Measurements from ENCODE around the gene YWHAH.

YWHAH gene

GRCh38 chr22:31943978-31944699, at the start of gene YWHAH:
YWHAH (plus strand) TSS chr22:31944535; CDS start chr22:31944734, 199 bp downstream.
- peak; percentile 67 to 82 for DNase-seq (ENCODE audit: low read depth in 2 of 2, low spot score in 1 of 2)

- DNase-seq (ENCODE audit: low read depth in 2 of 2, low spot score in 1 of 2): no peak
Observed at GRCh38 chr22:31895411-31896123, 48.8 kb upstream of the YWHAH start.

- DNase-seq (ENCODE audit: low read depth in 2 of 2, low spot score in 1 of 2): no peak
Observed at GRCh38 chr22:31896472-31896871, 47.9 kb upstream of the YWHAH start.

GRCh38 chr22:31897842-31898805, 46.2 kb upstream of the YWHAH start:
- DNase-seq (ENCODE audit: low read depth in 2 of 2, low spot score in 1 of 2): no peak

GRCh38 chr22:31898926-31899325, 45.4 kb upstream of the YWHAH start:
- DNase-seq (ENCODE audit: low read depth in 2 of 2, low spot score in 1 of 2): no peak

GRCh38 chr22:31899669-31900068, 44.7 kb upstream of the YWHAH start:
- no peak for DNase-seq (ENCODE audit: low read depth in 2 of 2, low spot score in 1 of 2)

GRCh38 chr22:31901388-31902137, 42.8 kb upstream of the YWHAH start:
- DNase-seq (ENCODE audit: low read depth in 2 of 2, low spot score in 1 of 2): no peak

- no peak for DNase-seq (ENCODE audit: low read depth in 2 of 2, low spot score in 1 of 2)
Observed at GRCh38 chr22:31904651-31905050, 39.7 kb upstream of the YWHAH start.

- DNase-seq (ENCODE audit: low read depth in 2 of 2, low spot score in 1 of 2): no peak
Observed at GRCh38 chr22:31905356-31905755, 39.0 kb upstream of the YWHAH start.

GRCh38 chr22:31906086-31906485, 38.2 kb upstream of the YWHAH start:
- no peak for DNase-seq (ENCODE audit: low read depth in 2 of 2, low spot score in 1 of 2)

GRCh38 chr22:31906569-31906968, 37.8 kb upstream of the YWHAH start:
- DNase-seq (ENCODE audit: low read depth in 2 of 2, low spot score in 1 of 2): no peak

GRCh38 chr22:31909977-31910376, 34.4 kb upstream of the YWHAH start:
- DNase-seq (ENCODE audit: low read depth in 2 of 2, low spot score in 1 of 2): no peak

- DNase-seq (ENCODE audit: low read depth in 2 of 2, low spot score in 1 of 2): no peak
Observed at GRCh38 chr22:31911565-31912406, 32.5 kb upstream of the YWHAH start.

GRCh38 chr22:31912407-31912743, 32.0 kb upstream of the YWHAH start:
- DNase-seq (ENCODE audit: low read depth in 2 of 2, low spot score in 1 of 2): no peak

GRCh38 chr22:31915586-31915985, 28.7 kb upstream of the YWHAH start:
- no peak for DNase-seq (ENCODE audit: low read depth in 2 of 2, low spot score in 1 of 2)

GRCh38 chr22:31917227-31917921, 27.0 kb upstream of the YWHAH start:
- DNase-seq (ENCODE audit: low read depth in 2 of 2, low spot score in 1 of 2): no peak

GRCh38 chr22:31919730-31920129, 24.6 kb upstream of the YWHAH start:
- DNase-seq (ENCODE audit: low read depth in 2 of 2, low spot score in 1 of 2): no peak

- DNase-seq (ENCODE audit: low read depth in 2 of 2, low spot score in 1 of 2): no peak
Observed at GRCh38 chr22:31920306-31920705, 24.0 kb upstream of the YWHAH start.

- no peak for DNase-seq (ENCODE audit: low read depth in 2 of 2, low spot score in 1 of 2)
Observed at GRCh38 chr22:31921106-31921505, 23.2 kb upstream of the YWHAH start.

Data from stimulated activated CD8-positive, alpha-beta memory T cell treated with anti-CD3 and anti-CD28 coated beads, Interleukin-4, amount 100 ng/mL, for 4 hours (primary cell).